H54 (cell line): ENCODE data around the gene SH3BP4.
A peak's percentile ranks its signal among the peaks of the same experiment; 100 is the strongest.

Source experiments
- DNase-seq: peaks from one replicate; pipeline ENCODE4 v3.0.0; 2011; ENCODE audit warnings: low spot score, mixed read lengths; ENCODE audit not compliant: insufficient read length
- FAIRE-seq: peaks from 3 replicates; lab custom pipeline; 2011; peaks lifted over from hg19 to GRCh38; lab: Jason Lieb, UNC
- POLR2A ChIP-seq: IDR thresholded peaks from 2 replicates; pipeline ENCODE4 v1.6.1; 2011; ENCODE audit warnings: low read depth, mild to moderate bottlenecking, low read length

Gene SH3BP4

DNA sequence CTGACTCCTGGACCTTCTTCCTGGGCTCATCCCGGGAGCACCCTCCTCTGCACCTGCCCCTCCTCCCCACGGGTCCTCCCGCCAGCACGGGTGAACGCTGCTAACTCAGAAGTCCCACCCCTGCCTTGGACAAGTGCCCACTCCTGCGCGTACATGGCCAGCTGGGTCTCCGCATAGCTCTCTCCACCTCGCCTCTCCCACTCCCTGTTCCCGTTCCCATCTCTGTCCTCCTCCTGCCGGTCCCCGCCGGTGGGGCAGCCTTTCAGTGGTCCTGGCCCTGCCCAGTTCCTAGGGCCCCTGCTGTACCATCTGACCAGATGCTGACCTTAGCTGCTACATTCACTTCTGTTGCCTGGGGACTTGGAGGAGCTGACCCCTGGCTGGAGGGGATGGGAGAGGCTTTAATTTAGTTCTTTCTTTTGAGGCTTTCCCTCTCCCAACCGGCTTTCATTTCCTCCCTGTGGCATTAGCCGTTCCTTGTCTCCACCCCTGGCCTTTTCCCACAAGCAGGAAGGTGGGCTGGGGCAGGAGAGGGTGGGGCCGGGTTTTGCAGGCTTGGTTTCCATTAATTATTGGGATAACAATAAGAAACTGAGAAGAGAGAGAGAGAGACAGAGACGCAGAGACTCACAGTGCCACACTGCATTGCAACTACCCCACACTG, 136.1 kb downstream of the SH3BP4 start:
- DNase-seq (no peak), FAIRE-seq (no peak)
- TF ChIP-seq POLR2A: no peak

DNA sequence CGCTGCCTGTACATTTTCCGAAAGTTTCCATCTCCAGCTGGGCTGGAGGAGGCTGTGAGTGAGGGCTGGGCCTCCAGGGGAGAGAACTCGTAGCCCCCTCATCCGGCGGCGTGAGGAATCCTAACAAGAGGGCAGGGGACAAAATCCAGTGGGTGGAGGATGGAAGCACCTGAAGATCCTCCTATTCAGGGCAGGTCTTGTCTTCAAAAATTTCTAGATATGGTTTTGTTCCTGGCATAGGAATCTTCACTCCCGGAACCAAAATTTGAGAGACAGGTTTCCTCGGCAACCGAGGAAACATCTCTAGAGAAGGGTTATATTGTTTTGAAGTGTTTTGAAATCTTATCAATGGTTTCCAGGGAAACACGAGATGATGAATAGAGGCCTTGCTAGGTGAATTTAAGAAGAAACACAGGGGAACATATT, 136.7 kb downstream of the SH3BP4 start:
- DNase-seq (no peak), FAIRE-seq (no peak)
- no peak for TF ChIP-seq POLR2A

DNA sequence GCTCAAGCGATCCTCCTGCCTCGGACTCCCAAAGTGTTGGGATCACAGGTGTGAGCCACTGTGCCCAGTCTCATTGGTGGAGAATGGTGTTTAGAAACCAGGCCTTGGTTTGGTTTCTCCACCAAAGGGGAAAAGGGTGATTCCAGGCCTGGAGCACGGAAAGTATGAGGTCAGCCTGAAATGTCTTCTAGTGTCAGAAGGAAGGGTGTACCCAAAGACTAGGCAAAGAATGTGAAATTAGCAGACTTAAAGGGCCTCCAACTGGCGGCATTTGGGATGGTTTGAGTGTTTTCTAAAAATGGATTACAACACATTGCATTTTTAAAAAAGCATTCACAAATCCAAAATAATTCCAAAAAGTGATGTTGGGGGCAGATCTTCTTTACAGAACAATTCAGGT, 139.6 kb downstream of the SH3BP4 start:
- DNase-seq (no peak), FAIRE-seq (no peak)
- no peak for TF ChIP-seq POLR2A

DNA sequence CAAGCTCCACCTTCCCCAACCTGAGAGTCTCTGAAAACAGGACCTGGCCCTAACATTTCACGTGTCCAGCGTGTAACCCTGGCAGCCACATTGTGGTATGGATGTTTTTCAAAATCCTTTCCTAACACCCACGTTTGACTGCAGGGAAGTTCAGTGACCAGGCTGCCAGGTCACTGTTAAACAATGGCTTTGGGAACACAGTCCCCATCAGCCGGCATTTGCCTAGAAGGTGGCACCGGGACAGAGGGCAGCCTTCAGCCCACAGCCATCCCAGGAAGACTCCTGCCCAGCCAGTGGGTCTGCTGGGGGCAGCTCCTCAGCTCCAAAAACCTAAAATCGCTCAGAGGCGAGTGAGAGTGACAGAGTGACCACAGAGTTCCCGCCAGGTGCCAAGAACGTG, 140.2 kb downstream of the SH3BP4 start:
- no peak for DNase-seq
- no peak for FAIRE-seq
- TF ChIP-seq POLR2A: no peak

DNA sequence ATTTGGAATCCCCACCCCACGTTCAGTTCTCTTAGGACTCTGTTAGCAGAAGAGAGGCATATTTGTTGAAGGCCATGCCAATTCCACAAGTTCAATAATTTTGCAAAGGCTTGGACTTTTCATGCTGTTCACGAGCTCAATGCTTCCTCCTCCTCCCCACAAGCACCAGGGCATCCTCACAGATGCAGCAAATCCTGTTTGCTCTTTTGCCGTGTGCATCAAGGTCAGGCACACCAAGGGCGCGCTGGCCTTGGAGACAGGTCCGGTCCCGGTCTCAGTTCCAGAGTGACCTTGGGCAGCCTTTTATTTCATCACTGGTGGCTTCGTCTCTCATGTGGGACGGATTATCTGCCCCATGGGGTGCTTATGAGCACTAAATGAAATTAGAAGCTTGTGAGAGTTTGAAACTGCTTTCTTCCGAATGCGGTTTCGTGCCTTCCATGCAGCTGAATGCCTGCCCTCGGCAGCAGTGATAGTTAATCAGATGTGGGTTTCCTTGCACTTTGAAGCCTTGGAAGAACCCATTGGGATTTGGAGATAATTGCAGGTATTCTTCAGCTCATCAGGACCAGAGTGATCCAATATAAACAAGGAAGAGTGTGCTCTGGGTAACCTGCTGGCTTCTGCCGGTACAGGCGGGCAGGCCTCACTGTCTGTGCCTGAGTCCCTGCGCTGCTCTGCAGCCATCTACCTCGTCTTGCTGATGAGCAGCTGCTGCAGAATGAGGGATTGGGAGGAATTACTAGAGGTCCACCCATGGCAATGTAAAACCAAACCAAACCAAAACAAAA, 140.8 kb downstream of the SH3BP4 start:
- no peak for DNase-seq
- no peak for FAIRE-seq
- no peak for TF ChIP-seq POLR2A

DNA sequence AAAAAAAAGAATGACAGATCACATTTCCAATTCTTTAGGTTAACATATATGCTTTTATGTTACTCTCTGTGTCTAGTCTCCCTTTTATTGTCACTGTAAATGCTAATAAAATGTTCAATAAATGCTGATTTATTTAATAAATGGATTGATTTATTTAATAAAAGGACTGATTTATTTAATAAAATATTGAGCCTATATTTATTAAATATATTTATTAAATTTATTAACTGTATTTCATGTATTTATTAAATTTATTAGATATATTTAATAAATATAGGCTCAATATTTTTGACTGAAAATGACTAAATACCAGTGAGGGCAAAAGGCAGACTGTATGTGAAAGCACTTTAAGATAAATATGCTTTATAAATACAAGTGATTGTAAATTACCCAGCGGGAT, 142.6 kb downstream of the SH3BP4 start:
- FAIRE-seq (no peak), DNase-seq (no peak)
- TF ChIP-seq POLR2A: no peak

DNA sequence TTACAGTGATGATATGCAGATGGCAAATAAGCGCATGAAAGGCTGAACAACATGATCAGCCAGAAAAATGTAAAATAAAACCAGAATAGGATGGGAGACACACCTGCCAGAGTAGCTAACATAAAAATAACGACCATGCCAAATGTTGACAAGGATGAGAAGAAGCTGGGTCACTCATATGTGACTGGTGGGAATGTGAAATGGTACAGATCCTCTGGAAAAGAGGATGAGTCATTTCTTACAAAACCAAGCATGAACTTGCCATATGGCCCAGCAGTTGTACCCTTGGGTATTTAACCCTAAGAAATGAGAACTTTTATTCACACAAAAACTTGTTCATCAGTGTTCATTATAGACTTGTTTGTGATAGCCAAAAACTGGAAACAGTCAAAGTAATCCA, 143.8 kb downstream of the SH3BP4 start:
- FAIRE-seq: no peak
- no peak for TF ChIP-seq POLR2A
- no peak for DNase-seq

DNA sequence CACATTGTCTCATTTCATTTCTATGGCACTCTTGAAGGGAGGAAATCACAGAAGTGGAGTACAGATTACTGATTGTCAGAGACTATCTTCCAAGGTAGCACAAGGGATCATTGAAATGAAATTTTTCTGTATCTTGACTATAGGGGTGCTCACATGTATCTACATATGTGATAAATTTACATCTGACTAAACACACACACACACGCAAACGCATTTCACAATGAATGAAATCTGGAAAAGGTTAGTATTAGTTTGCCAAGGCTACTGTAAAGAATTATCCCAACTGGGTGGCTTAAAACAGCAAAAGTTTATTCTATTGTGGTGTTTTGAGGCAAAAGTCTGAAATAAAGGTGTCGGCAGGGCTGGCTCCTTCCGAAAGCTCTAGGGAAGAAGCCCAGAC, 144.6 kb downstream of the SH3BP4 start:
- DNase-seq (no peak), FAIRE-seq (no peak)
- TF ChIP-seq POLR2A: no peak

DNA sequence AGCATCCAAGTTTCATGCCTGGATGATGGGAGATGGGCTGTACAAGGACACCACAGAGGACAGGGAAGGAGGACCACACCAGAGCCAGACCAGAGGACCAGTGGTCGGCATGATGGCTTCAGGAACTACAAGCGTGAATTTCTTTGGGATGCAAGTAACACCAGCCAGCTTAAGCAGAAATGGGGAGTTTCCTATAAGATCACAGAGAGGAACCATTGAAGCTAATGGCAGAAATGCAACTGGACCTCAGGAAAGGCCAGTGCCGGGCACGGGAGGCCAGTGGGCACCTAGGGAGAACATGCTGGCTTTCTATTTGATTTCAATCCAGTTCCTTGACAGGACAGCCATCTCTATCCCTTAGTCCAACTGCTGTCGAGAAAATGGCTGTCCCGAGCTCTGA, 145.4 kb downstream of the SH3BP4 start:
- DNase-seq (no peak), FAIRE-seq (no peak)
- no peak for TF ChIP-seq POLR2A

DNA sequence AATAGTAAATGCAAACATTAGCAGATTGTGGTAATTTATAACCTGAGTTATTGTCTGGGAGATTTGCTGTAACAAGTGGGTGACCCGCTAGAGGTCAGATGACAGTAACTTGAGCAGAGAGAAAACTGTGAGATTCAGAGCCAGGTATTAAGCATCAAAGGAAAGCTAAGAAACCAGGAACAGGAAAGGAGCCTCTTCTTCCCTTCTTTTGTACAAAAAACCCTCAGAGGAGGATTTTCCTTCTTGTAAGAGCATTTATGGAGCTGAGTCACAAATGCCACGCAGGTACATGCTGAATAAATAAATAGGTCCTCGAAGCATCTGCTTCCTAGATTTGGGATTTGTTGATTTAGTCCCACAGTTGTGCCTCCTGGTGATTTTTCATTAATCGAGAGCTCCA, 146.5 kb downstream of the SH3BP4 start:
- no peak for FAIRE-seq
- no peak for TF ChIP-seq POLR2A
- no peak for DNase-seq

DNA sequence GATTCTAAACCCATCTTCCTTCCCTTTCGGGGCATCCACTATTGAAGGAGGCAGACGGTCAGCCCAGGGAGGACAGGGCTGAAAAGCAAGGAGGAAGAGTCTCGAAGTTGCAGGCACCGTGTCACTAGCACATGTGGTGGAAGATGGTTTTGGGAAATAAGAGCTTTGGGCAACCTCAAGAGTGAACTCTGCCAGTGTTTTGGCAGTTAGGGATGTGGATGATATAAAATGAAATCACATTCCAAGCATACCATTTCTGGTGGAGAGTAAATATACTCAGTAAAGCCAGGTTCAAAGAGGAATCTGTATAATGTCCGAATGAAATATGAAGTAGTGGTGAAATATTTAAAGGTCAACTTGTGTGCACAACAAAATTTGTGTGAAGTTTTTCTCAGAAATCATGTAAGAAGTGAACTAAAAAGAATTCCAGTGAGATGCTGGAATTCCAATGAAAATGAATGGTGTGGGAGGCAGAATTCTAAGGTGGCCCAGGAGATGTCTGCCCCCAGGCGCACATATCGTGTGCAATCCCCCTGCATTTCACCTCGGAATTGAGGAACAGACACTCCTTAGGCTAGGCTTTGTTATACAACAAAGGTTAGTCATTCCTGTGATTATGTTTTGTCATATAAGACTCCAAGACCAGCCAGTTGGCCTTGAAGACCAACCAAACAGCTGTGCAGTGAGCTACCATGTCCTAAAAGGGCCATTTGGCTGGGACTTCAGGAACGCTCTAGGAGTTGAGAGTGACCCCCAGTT, 147.1 kb downstream of the SH3BP4 start:
- FAIRE-seq (no peak), DNase-seq (peak; percentile 30)
- no peak for TF ChIP-seq POLR2A

DNA sequence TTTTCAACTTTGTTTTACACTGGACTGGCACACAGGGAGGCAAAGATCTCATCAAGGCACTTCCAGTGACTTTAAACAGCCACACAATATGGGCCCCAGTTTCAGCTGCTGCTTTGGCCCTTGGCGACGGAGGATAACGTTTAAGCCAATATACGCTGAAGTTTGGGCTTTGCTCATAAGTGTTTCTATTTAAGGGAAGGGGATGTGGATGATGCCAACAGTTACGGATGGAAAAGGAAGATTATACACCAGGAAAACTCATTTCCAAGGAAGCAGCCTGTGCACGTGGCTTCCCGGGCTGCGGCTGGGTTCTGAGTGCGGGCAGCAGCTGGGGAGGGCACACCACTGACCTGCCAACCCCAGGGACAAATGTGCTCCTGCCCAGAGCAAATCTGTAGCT, 151.1 kb downstream of the SH3BP4 start:
- no peak for DNase-seq
- FAIRE-seq: no peak
- no peak for TF ChIP-seq POLR2A
